Osteoblast (primary cell): ENCODE measurements around the gene CD200. TPM values are rescaled to one million over a fixed set of nuclear protein-coding genes. Genes with fewer than 3 reads are reported as not detected.

Experiments
- DNase-seq: peaks from one replicate; pipeline ENCODE4 v3.0.0; 2011; ENCODE audit warnings: low spot score, mixed read lengths; ENCODE audit not compliant: insufficient read length; ENCODE audit errors: missing footprints
- H2AFZ ChIP-seq: 2 replicates; pipeline ENCODE4 v1.6.0; 2011; ENCODE audit warnings: mild to moderate bottlenecking, low read length
- H3K27ac ChIP-seq: 2 replicates; pipeline ENCODE4 v1.5.1; 2011; ENCODE audit warnings: mild to moderate bottlenecking, low read depth, low read length, moderate library complexity
- H3K27me3 ChIP-seq: 2 replicates; pipeline ENCODE4 v1.6.0; 2012; ENCODE audit warnings: mild to moderate bottlenecking, control low read depth, inconsistent platforms, low read length, moderate library complexity; ENCODE audit not compliant: insufficient read depth
- H3K36me3 ChIP-seq: 2 replicates; pipeline ENCODE4 v1.5.1; 2011; ENCODE audit warnings: mild to moderate bottlenecking, low read length, control low read depth, moderate library complexity; ENCODE audit not compliant: insufficient read depth
- H3K4me1 ChIP-seq: 2 replicates; pipeline ENCODE4 v1.5.1; 2011; ENCODE audit warnings: mild to moderate bottlenecking, low read length, control low read depth, moderate library complexity; ENCODE audit not compliant: insufficient read depth
- H3K4me2 ChIP-seq: 2 replicates; pipeline ENCODE4 v1.6.0; 2011; ENCODE audit warnings: mild to moderate bottlenecking, low read length; ENCODE audit not compliant: insufficient read depth
- H3K4me3 ChIP-seq: fragments of 200-600 bp; sonication (generic); 3 replicates; pipeline ENCODE4 v1.5.1; 2012; ENCODE audit warnings: mild to moderate bottlenecking, low read length, inconsistent platforms; ENCODE audit not compliant: insufficient read depth
- H3K79me2 ChIP-seq: 2 replicates; pipeline ENCODE4 v1.6.0; 2012; ENCODE audit warnings: mild to moderate bottlenecking, low read length, control low read depth, inconsistent platforms; ENCODE audit not compliant: insufficient read depth
- H3K9me3 ChIP-seq: 2 replicates; pipeline ENCODE4 v1.5.1; 2011; ENCODE audit warnings: low read depth, low read length, control low read depth
- H4K20me1 ChIP-seq: 2 replicates; pipeline ENCODE4 v1.6.0; 2012; ENCODE audit warnings: mild to moderate bottlenecking, low read length, control low read depth; ENCODE audit not compliant: insufficient read depth
- CTCF ChIP-seq: IDR thresholded peaks from 2 replicates; pipeline ENCODE4 v1.5.1; 2011; ENCODE audit warnings: mild to moderate bottlenecking, low read depth, low read length, moderate library complexity; ENCODE audit errors: extremely low read depth
- total RNA-seq: library from RNA; depleted of rRNA; stranded (reverse); fragments of >200 nt; gene quantifications from 2 replicates; pipeline ENCODE4 v1.2.3, GENCODE V29; 2012

The CD200 gene
- total RNA-seq, 1 donor = 3.3 TPM

- DNase-seq = peak; percentile 63
- no peak for TF ChIP-seq CTCF
- H3K79me2 ChIP-seq = no peaks in the 10 kb centered on the region
- no peaks in the 10 kb centered on the region for H3K36me3 ChIP-seq
- H3K4me1 ChIP-seq = peaks cover 24% of the 10 kb centered on the region
- no peak overlapping the region for H3K4me3 ChIP-seq
- no peaks in the 10 kb centered on the region for H3K9me3 ChIP-seq
- no peaks in the 10 kb centered on the region for H3K27me3 ChIP-seq
- H3K27ac ChIP-seq = peak overlapping the region; percentile 93
- no peaks in the 10 kb centered on the region for H4K20me1 ChIP-seq
- peak overlapping the region; percentile 63 for H3K4me2 ChIP-seq
- peak overlapping the region; percentile 27 for H2AFZ ChIP-seq
These were observed 58.1 kb downstream of the CD200 start for GRCh38 chr3:112390783-112391641.

- no peak for DNase-seq
- H3K4me2 ChIP-seq = peak overlapping the region; percentile 63
- H2AFZ ChIP-seq = peak overlapping the region; percentile 27
- no peaks in the 10 kb centered on the region for H3K27me3 ChIP-seq
- peak overlapping the region; percentile 93 for H3K27ac ChIP-seq
- no peak overlapping the region for H3K4me3 ChIP-seq
- H3K36me3 ChIP-seq = no peaks in the 10 kb centered on the region
- no peaks in the 10 kb centered on the region for H3K9me3 ChIP-seq
- no peaks in the 10 kb centered on the region for H3K79me2 ChIP-seq
- no peak for TF ChIP-seq CTCF
- no peaks in the 10 kb centered on the region for H4K20me1 ChIP-seq
- peaks cover 24% of the 10 kb centered on the region for H3K4me1 ChIP-seq
These were observed 58.7 kb downstream of the CD200 start for GRCh38 chr3:112391648-112392047.

- Histone ChIP-seq H4K20me1 (no peaks in the 10 kb centered on the region), H3K4me1 (peaks cover 24% of the 10 kb centered on the region), H3K36me3 (no peaks in the 10 kb centered on the region), H3K4me3 (no peak overlapping the region), H3K27me3 (no peaks in the 10 kb centered on the region), H3K27ac (peak overlapping the region; percentile 93), H3K4me2 (no peak overlapping the region), H3K79me2 (no peaks in the 10 kb centered on the region), H2AFZ (no peak overlapping the region), H3K9me3 (no peaks in the 10 kb centered on the region)
- TF ChIP-seq CTCF = no peak
- no peak for DNase-seq
These were observed 59.7 kb downstream of the CD200 start for GRCh38 chr3:112392393-112393359.
